SKM-1 treated with dmso at 0.1 percent for 144 hours (cell line): ENCODE data around the gene ALDH1A1.

Experiments used
- DNase-seq: peaks from one replicate; lab custom pipeline; 2025; ENCODE audit not compliant: unreplicated experiment; lab: John Stamatoyannopoulos, UW

ALDH1A1 gene

GRCh38 chr9:72952914-72953313 lies at the start of gene ALDH1A1:
TSS of gene ALDH1A1 (minus strand) at chr9:72953053. CDS start at chr9:72953000, 53 bp downstream.
- DNase-seq = no peak

- DNase-seq = no peak
These were observed 49.0 kb upstream of the ALDH1A1 start for GRCh38 chr9:73001860-73002259.

DNA sequence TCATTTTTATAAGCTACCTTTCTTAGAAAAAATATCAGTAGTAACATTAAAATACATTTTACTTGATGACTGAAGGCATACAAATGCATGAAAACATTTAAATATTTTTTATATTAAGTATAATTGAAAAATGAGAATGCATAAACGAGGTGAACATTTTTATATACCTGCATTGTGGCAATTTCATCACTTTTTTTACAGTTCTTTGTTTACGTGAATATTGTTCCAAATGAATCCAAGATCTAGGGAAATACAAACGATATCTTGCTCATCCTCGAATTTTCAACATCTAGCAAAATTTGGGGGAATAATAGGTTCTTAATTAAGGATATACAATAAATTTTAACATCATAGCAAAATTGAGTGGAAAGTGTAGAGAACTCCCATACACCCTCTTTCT lies 45.5 kb upstream of the ALDH1A1 start:
- DNase-seq = no peak

DNA sequence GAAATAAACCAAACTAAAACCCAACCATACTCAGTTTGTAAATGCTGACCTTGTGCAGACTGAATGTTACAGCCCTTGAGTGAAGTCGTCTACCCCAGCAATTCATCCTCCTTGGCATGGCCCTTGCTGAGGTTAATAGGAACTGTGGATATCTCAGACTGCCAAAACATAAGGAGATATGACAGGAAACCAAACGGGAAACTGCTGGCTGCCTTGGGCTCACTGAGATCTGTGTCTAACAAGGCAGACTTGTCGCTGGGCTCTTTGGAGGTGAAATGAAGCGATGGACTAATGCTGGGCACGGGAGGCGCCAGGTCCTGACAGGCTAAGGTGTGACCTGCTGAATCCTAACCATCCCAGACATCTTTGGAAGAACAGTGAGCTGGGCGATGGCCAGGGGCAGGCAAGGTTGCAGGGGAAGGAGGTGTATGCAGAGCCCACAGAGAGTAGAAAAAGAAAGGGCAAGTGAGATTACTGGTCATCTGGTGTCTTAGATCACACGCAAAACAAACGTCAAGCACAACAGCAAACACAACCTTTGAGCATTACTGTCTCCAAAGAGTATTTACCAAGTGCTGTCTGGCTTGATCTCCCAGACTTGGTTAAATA lies 44.6 kb upstream of the ALDH1A1 start:
- DNase-seq = no peak

DNA sequence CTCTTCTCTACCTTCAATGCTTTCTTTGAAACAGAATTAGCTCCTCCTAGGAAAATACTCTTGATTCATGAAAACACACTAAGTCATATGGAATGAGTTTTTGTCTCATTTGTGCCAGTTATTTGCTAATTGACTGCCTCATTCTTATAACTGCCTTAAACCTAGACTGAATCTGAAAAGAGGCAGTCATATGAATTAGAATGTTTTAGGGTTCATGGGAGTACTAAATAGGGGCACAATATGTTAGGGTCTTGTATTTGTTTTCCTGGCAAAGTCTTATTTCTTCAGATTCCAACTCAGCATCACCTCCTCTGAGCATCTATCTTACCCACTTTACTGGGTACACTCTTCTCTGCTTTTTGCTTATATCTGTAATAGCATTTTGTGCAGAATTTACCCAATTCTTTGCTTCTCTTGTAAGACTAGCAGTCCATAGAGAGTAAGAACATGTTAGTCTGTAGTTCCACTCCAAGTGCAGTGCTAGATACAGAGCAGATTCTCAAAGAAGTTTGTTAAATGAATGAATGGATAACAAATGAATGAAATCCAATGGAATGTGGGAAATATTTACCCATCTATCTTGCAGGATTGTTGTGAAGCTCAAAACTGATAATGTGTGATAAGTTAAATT lies 43.9 kb upstream of the ALDH1A1 start:
- no peak for DNase-seq

- DNase-seq = no peak
These were observed 43.3 kb upstream of the ALDH1A1 start for GRCh38 chr9:72996114-72996513.

DNA sequence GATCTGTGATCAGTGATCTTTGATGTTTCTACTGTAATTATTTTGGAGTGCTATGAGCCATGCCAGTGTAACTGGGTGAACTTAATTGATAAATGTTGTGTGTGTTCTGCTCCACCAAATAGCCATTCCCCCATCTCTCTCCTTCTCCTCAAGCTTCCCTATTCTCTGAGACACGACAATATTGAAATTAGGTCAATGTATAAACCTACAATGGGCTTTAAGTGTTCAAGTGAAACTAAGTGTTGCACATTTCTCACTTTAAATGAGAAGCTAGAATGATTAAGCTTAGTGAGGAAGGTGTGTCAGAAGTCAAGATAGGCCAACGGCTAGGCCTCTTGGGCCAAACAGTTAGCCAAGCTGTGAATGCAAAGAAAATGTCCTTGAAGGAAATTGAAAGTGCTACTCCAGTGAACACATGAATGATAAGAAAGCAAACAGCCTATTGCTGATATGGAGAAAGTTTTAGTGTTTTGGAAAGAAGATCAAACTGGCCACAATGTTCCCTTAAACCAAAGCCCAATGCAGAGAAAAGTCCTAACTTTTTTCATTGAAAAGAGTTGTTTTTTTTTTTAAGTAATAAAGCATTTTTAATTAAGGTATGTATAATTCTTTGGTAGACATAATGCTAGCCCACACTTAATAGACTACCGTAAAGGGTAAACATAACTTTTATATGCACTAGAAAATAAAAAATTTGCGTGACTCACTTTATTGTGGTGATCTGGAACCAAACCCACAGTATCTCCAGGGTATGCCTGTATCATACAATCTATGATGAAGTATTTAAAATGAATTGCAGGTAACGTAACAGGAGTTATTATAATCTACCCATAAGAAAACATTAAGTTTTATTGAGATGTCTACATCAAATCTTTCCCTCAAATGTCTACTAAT lies 42.5 kb upstream of the ALDH1A1 start:
- no peak for DNase-seq

- no peak for DNase-seq
These were observed 38.9 kb upstream of the ALDH1A1 start for GRCh38 chr9:72991772-72992171.

GRCh38 chr9:72990397-72991182 lies 37.7 kb upstream of the ALDH1A1 start:
- DNase-seq = no peak

DNA sequence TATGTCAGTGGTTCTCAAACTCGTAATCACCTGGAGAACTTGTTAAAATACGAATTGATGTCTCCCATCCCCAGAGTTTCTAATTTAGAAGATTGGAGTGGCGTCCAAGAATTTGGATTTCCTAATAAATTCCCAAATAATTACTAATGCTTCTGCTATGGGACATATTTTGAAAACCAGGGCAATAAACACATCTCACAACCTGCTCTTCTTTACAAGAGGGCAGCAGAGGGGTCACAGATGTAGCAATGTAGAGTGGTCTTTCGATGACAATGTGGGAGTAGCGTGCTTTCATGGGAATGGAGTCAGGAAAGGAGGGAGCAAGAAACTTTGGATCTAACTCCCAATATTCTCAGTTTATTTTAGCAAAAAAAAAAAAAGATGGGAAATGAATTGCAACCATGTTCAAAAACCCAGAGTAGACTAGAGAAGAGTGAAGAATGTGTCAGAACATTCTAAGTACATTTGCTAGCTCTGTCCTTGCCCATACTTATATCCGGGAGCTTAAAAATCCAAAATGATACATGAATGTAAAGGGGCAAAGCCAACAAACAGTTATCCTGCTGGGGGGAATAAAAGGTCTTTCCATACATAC lies 33.8 kb upstream of the ALDH1A1 start:
- DNase-seq = no peak

GRCh38 chr9:72985746-72986145 lies 32.9 kb upstream of the ALDH1A1 start:
- no peak for DNase-seq

- no peak for DNase-seq
These were observed 32.1 kb upstream of the ALDH1A1 start for GRCh38 chr9:72984991-72985390.

DNA sequence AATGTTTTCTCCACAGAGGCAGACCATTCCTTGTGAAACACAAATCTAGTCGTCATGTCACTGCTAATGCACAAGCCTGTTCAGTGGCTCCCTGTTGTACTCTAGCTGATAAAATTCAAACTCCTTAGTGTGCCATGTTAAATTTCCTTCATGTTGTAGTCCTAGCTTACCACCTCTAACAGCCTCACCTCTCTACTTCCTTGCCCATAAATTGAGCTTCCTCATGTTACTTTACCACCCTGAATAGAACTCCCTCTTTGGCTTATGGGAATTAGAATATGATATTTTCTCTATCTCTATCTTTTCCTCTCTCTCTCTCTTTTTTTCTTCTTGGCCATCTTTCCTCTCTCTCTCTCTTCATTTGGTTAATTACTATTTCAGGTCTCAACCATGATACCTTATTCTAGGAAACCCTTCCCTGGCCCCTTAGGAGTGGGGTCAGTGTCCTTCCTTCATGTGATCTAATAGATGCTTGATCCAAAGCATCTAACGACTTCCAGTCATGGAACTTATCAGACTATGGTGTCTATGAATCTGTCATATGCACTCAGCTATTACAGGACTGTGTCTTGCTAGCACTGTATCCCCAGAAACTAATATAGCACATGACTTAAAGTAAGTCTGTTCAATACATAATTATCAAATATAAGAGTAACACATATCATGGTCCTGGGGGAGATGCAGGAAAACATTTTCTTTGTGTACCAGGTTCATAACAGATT lies 31.5 kb upstream of the ALDH1A1 start:
- DNase-seq = no peak

GRCh38 chr9:72983512-72984225 lies 30.8 kb upstream of the ALDH1A1 start:
- no peak for DNase-seq

DNA sequence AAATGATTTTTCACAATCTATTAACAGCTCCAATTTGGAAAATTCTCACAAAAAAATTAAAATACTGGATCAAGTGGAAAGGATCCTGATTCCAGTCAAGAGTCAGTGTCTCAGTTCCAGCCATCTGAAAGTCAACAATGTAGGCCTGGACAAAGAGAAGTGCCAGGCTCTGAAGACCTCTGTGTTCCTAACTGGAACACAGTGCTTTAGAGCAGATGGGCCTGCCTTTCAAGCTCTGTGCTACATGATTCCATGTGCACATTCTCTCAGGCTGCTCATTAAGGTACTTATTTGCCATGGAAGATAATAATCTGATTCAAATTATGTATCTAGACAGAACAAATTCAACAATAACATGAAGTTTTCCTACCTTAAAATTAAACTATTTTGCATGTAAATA lies 30.2 kb upstream of the ALDH1A1 start:
- no peak for DNase-seq

GRCh38 chr9:72982146-72982799 lies 29.4 kb upstream of the ALDH1A1 start:
- no peak for DNase-seq

DNA sequence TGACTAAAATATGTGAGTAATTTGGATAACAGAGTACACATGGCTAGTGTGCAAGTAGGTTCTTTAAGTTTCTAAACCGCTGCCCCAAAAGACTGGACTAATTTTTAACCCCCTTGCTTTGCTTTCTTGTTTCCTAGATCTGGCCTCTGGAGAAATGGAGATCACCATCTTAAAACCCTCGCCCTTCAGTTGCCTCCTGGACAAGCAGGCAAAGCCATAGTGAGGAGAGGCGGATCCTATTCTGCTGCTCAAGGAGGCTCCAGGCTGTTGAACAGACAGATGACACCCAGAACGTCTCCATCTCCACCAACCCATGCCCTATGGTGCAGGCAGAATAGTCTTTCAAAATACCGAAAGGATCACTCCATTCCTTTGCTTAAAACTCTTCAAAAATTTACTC lies 28.6 kb upstream of the ALDH1A1 start:
- DNase-seq = no peak

DNA sequence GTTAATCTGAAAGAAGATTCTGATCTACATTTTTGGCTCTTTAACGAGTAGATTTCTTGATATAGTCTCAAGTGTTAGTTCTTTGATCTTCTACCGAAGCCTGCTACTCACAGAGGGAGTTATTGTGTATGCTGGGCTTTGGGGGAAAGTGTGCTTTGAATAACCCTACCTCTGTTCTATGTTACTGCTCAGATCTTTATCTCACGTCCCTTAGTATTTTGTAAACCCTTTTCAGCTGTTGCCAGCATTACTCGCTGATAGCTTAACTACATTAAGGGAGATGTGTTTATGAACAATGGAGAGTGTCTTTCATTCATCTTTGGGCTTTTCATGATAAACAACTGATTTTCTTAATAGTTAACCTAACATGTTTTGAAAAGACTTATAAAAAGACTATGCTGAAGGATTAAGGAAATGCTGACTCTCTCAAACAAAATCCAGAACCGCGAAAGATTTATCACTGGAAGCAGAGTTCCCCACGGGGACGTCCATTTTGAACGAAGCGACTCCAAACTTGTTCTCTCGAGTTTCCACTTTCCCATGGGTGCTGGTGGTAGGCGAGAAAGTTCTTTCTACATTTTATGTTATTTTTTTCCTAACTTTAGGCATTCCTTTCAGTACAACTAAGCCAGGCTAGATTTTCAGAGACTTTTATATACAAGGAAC lies 27.9 kb upstream of the ALDH1A1 start:
- DNase-seq = no peak

DNA sequence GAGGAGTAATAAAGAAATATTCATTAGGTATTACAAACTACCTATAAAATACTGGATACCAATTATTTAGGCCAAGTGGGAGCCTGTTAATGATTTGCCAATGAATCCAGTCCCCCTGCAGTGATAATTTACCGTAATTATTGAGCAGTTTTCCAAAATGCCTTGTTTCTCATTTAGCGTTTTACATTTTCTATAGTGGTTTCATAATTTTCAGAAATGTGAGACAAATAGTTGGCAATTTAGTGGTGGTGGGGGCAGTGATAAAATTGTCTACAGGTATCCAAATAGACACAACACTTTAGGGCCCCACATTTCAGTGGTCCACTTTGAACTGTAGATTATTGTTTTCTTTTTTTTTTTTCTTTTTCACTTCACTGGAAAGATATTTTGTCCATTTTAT lies 27.3 kb upstream of the ALDH1A1 start:
- no peak for DNase-seq
